ENCODE results near the gene BCORL1.
A peak's percentile ranks its signal among the peaks of the same experiment; 100 is the strongest.

BCORL1 gene

GRCh38 chrX:130066975-130067615, 84.7 kb downstream of the BCORL1 start:
- no peak overlapping the region for H3K4me3 ChIP-seq
- no peak for DNase-seq (ENCODE audit: low spot score)
- H3K27ac ChIP-seq = no peak overlapping the region
- no peak for TF ChIP-seq CTCF (IDR thresholded peaks at IDR 0.05)

- H3K4me3 ChIP-seq = no peak overlapping the region
These were observed 89.3 kb downstream of the BCORL1 start for GRCh38 chrX:130071611-130072344.

GRCh38 chrX:130072345-130072740, 89.9 kb downstream of the BCORL1 start:
- Histone ChIP-seq H3K27ac (no peak overlapping the region), H3K4me3 (no peak overlapping the region)
- TF ChIP-seq CTCF (IDR thresholded peaks at IDR 0.05) = no peak
- DNase-seq (ENCODE audit: low spot score) = no peak

More at GRCh38 chrX:130071611-130072344, 89.3 kb downstream of the BCORL1 start:
- no peak overlapping the region for H3K27ac ChIP-seq
- no peak for DNase-seq (ENCODE audit: low spot score)
- TF ChIP-seq CTCF (IDR thresholded peaks at IDR 0.05) = no peak

DNA sequence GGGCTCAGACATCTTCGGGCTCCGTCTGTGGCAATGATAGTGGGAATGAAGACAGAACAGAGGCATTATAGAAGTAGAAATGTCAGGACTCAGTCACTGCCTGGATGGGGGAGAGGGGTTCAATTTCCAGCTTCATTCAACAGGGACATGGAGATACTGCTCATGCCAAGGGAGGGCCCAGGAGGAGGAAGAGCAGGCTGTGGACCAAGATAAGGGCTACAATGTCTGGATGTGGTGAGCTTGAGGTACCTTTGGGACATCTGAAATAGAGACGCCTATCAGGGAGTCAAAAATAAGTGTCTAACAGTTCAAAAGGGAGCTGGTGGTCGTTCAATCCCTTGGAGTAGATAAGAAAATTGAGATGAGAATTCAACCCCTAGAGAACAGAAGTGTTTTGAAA, 93.3 kb downstream of the BCORL1 start:
- H3K27ac ChIP-seq = no peak overlapping the region
- H3K4me3 ChIP-seq = no peak overlapping the region
- TF ChIP-seq CTCF (IDR thresholded peaks at IDR 0.05) = no peak
- DNase-seq (ENCODE audit: low spot score) = no peak

DNA sequence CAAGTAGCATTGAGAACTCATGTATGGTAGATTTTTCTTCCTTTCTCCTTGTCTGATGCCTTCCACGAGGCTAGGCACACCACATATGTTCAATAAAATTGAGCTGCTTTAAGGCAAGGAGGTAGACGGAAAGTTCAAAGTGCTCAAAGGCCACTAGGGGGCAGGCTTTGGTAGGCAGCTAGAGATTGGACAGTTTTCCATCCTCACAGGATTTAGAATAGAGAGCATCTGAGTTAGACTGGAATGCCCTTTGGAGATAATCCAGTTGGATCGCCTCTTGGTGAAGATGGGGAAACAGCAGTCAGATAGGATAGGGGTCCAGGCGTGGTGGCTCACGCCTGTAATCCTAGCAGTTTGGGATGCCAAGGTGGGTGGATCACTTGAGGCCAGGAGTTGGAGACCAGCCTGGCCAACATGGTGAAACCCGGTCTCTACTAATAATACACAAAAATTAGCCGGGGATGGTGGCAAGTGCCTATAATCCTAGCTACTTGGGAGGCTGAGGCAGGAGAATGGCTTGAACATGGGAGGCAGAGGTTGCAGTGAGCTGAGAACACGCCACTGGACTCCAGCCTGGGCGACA, 97.5 kb downstream of the BCORL1 start:
- DNase-seq (ENCODE audit: low spot score) = no peak

DNA sequence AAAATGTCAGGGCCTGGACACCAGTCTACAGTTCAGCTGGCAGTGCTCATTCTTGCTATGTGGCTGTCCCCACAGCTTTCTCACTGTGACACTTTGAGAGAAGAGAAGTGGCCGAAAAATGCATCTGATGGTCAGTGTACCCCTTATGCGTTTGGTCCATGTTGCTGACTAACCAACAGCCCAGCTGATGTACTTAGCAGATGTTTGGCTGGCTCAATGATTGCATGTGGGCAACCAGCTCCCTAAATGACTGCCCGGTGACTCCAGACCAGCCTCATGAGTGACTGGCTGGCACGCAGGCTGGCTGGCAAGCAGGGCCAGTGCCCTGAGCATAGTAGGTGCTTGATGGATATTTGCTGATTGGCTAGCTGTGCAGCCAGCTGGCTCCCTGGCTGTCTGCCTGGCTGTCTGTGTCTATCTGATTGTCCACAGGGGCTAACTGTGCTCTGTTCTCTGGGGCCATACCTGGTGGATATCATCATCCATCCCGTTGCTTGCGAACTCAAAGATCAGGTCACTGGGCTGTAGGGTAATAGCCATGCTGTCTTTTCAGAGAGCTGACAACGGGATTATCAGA, 98.4 kb downstream of the BCORL1 start:
- Histone ChIP-seq H3K4me3 (no peak overlapping the region), H3K27ac (no peak overlapping the region)
- no peak for TF ChIP-seq CTCF (IDR thresholded peaks at IDR 0.05)
- DNase-seq (ENCODE audit: low spot score) = no peak

More for the DNA sequence above, 97.5 kb downstream of the BCORL1 start:
- Histone ChIP-seq H3K4me3 (no peak overlapping the region), H3K27ac (no peak overlapping the region)
- TF ChIP-seq CTCF (IDR thresholded peaks at IDR 0.05) = peak; percentile 68

Data from coronary artery (tissue), 2 donors.